NCI-H187 treated with DMSO at 0.1 percent for 48 hours (cell line): ENCODE data around the gene ITGB6.

Source experiments
- DNase-seq: peaks from one replicate; lab custom pipeline; 2025; lab: John Stamatoyannopoulos, UW

Gene ITGB6

DNA sequence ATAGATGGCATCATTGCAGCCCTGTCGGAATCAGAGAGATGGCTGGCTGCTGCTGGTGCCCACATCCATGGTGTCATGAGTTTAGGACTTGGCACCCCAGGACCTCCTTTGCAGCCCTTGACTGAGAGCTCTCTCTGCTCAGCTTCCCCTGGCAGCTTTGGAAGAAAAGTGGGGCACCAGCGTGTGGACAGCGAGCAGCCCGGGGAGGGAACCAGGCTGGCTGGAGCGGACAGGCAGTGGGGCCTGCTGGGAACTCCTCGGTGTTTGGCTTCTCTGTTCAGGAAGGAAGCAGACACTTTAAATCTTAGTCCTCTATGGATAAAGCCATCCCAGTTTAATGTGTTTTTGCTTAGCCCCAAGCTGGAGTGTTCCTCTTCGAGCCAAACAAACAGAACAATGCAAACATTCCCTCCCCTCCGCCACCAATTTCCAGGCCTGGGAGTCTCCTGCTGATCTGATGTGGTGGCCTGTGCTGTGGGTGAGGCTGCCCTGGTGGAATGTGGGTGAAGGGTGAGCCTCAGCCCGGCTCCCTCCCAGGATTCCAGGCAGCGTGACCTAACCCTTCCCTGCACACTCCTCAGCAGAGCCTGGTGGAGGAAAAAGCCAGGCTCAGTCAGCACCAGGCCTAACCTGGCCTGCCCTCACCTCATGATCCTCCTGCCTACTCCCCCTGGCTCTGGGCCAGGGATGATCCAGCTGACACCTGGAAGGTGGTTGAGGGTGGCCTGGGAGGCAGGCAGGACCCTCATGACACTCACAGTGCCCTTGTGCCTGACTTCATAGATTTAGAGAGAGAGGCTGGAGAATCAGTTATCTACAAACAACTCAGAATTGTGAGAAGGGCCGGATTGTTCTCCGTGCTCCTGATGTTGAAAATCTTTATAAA lies 21.6 kb upstream of the ITGB6 start:
- DNase-seq, result no peak

DNA sequence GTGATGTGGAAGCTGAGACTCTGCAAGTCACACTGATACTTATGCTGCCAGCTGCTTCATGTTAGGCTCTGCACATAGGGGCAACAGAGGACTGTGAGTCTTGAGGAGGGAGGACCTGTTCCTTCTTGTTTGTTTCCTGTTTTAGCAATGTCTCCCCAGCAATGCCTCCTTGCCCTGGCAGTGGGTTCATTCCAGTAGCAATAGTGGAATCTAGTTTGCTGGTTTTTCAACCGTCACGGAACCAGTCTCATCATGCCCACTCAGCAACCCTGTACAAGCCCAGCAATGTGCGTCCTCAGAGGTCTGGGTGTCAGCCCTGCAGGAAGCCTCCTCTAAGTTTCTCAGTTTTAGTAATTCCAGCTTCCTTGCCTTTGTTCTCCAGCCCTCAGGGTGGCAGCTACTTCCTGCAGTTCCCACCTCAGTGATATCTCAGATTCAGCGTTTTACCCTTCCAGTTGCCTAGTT lies 20.5 kb upstream of the ITGB6 start:
- DNase-seq, result no peak

DNA sequence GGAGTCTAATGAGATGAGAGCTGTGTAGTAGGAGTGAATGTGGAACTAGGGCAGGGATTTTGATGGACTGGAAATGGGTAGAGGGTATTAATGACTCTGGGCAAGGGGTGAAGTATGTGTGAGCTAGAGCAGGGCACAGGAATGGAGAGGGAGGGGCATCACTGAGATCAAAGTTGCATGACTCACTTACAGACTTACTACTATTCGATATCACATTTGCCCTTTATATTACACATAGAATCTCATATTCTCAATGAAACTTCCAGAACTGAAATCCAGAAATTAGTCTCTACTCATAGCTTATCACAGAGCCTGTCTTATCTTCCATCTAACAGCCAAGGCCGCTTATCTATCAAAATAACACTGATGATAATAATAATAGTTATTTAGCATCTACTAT lies 20.0 kb upstream of the ITGB6 start:
- no peak for DNase-seq

DNA sequence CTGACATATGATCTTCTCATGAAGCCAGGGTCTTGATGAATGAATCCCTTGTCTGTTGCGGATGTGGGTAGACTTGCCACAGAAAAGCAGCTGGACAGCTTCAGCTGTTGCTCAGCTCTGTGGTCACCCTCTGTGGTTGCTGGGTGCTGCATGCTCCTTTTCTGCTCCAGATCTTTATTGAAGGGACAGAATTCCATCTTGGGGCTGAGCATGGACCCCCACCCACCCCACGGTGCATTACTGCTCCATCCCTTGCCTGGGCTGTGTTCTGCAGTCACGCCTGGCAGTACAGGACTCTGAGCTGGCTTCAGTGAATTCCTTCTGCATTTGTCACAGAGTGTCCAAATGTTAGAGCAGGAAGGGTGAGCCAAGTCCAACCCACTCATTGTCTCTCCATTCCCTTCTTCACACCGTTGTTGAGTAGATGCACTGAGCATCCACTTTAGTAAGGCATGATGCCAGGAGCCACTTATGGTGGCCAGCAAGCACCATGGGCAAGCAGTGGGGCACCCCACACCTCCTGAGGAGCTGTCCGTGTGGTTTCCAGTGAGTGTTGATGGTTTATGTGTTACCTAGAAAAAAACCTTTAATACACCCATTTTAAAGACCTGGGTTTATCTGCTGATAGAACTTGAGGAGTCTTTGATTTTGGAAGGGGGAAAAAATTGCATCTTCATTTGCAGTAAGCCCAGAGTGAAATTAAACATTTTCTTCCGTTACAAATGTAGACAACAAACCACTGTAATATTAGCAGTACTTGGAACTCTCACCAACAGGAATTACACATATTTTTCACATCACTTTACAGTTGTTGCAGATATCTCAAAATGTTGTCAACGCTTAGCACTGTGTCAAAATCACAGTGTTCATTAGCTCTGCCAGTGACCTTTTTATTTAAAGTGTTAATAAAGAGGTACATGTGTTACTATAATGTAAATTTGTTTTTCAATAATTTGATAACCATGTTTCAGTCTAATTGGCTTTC lies 14.7 kb upstream of the ITGB6 start:
- no peak for DNase-seq

DNA sequence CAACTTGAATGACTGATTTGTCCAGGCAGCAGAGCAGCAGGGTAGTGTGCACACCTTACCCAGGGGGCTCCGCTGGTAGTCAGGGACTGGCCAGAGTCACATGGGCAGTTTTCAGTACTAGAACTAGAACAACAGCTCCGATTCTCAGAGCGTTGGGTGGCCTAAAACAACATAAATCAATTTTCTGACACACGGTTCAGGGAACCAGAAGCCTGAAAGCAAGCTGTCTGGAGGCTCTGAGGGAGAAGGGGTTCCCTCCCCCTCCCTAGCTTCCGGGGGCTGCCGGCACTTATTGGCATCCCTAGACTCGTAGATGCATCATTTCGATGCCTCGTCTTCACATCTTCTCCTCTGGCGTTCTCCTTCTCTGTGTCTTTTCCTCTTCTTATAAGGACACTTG lies 13.4 kb upstream of the ITGB6 start:
- DNase-seq, result no peak

DNA sequence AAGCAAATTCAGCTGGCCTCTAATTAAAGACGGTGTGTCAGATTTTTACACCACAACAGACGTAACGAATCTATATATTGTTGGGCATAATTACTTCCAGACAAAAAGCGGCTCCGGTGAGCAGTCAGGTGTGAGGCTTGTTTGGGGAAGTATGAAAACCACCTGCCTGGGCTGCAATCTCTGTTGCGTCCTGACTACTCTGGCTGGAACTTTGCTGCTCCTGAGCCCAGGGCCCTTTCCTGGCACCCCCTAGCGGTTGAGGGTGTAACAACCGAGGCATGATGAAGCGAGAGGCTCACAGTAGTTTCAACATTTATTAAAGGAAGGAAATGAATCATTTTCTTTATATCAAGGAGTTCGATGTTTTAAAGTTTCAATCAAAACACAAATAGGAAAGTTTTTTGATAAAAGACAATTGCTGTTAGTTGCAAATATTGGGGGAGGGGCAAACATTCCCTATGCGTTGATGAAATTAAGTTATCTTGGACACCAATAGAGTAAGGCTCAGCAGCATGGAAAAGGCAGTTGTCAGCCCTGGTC lies 10.6 kb upstream of the ITGB6 start:
- no peak for DNase-seq

DNA sequence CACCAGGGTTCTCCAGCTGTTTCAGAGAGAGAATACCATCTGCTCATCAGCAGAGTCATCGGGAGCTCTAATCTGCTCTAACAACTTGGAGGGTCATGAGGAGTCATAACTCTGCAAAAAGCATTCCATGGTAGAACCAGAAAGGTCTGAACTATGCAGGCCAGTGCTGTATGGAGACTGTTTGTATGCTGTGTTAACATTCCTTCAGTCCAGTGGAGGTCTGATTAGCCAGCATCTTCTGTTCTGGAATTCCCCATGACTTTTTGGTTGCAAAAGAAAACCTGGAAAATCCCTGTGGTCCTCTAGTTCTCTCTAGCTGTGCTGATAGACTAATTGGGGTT lies 9.4 kb upstream of the ITGB6 start:
- DNase-seq, result no peak

DNA sequence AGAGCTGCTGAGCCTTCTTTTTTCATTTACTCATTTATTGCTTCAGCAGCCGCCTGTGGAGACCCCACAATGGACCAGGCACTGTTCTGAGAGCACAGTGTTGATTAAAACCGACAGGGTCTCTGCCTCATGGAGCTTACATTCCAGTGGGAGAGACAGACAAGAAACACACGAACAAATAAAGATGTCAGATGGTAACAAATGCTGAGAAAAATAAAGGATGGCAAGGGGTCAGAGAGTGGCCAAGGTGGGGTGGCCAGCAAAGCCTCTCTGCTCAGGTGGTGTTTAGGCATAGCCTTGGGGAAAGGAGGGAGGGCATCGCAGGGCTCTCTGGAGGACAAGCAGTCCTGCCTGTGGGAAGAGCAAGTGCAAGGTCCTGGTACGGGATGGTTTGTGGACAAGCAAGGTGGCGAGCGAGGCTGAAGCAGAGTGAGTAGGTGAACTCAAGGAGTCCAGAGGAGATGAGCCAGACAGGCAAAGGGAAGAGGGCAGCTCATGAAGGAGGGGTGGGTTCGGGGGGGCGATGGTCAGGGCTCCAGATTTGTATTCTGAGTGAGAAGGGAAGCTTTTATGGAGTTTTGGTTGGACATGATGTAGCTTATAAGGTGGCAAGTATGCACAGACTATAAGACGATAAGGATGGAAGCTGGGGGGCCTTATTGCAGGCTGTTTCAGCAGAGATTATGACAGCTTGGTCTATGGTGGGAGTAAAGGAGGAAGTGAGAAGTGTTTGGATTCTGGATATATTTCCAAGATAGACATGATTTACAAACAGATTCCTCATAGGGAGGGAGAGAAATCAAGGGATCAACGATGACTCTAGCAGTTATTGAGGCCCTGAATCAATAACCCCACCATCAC lies 8.8 kb upstream of the ITGB6 start:
- no peak for DNase-seq

DNA sequence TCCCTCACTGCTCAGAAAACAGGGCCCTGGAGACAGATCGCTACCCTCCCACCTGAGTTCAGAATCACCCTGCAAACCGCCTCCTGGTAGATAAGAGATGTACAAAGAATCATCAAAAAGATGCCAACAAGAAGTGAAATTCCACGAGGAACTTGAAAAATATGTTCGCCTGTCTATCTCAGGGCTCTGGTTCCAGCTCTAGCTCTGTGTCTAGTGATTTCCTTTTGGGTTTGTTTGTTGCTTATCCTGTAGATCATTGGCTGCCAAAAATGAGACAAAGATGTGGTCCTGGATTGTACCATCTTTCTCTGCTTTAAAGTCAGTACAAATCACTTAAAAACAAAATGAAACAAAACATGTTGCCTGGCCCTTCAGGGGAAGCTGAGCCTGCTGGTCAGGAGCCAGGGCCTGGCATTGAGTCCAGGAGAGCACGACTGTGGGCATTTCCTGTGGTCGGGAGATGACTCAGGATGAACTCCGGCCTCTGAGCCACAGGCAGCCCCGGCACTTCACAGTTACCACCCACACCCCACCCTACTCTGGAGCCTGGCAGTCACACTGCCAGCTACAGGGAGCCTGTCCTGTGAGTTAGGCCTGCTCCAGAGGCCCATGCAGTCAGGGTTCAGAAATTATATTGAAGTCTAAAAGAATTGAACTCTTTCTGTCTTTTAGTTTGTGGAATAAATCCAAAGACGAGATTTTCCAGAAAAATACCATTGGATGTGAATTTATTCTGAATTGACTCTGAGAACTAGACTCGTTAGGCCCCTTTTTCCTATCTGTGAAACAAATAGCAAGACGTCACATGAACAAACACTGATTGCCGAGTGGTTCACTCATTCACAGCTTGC lies 8.0 kb upstream of the ITGB6 start:
- DNase-seq, result no peak

DNA sequence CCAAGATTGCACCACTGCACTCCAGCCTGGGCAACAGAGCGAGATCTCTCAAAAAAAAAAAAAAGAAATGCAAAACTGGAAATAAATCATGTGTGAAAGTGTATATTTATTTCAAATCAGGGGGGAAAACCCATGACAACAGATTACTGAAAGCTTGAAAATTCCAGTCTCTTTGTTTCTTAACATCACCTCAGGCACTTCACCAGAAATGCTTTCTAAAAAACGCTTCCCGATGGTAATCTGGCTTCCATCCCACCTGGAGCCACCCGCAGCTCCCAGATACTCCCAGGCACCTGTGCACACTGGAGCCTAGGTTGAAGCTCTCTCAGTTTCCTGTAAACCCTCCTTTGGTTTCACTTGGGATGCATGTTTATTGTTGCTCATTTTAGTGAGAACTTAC lies 7.2 kb upstream of the ITGB6 start:
- no peak for DNase-seq

DNA sequence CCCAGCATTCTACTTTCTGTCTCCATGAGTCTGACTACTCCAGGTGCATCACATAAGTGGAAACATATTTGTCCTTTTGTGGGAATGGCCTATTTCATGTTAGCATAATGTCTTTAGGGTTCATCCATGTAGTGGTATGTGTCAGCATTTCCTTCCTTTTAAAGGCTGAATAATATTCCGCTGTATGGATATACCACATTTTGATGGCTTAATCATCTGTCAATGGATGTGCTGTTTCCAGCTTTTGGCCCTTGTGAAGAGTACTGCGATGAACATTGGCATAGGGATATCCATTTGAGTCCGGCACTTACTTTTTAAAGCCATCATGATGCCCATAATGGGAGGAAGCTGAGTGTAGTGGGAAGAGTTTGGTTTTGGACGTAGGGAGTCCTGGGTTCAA lies 6.4 kb upstream of the ITGB6 start:
- DNase-seq, result no peak

DNA sequence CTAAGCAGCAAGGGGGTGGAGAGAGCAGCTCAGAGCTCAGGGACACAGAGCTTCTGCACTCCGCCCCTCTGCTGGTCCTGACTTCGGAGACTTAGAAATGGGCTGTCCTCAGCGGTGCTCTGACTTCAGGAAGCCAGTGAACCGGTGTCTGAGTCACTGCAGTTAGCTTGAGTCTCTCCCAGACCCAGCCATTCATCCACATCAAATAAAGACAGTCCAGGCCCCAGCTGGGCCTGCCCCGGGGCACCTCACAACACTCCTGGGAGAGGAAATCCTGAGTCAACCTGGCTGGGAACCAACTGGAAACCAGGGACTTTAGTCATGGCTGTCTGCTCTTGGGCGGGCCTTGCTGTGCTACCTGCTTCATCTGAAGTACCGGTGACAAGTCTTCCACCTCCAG lies 5.4 kb upstream of the ITGB6 start:
- DNase-seq, result no peak

DNA sequence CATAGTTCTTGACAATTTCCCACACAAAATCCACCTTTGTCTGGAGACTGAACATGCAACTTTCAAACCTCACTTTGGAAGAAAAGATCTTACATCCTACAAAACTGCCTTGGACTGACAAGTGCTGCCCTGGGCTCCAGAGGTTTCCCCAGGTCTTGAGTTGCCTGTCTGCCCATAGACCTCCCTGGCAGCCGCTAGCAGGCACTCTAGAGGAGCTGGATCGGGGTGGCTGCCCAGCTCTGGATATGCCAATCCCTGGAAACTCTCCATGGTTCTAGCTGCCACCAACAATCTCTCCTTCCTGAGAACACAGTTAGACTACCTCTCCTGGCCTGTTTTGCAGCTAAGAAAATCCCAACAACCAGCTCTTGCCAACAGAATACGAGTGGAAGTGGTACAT lies 3.4 kb upstream of the ITGB6 start:
- no peak for DNase-seq

DNA sequence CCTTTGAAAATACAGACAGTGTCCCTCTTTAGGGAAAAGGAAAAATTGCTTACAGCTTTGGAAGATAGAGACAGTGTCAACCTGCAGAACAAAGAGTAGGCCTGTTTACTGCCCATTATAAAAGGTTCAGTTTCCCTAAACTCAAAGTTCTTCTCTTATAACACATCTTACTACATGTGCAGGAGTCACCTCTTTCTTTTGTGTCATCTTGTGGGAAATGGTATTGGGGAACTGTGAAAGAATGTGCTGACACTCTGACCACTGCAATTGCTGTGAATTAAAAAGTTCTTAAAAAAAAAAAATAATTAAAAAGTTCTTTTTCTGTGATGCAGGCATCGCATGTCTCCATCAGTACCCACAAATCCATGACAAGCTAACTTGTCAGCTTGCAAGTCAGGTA lies 2.9 kb upstream of the ITGB6 start:
- DNase-seq, result no peak

DNA sequence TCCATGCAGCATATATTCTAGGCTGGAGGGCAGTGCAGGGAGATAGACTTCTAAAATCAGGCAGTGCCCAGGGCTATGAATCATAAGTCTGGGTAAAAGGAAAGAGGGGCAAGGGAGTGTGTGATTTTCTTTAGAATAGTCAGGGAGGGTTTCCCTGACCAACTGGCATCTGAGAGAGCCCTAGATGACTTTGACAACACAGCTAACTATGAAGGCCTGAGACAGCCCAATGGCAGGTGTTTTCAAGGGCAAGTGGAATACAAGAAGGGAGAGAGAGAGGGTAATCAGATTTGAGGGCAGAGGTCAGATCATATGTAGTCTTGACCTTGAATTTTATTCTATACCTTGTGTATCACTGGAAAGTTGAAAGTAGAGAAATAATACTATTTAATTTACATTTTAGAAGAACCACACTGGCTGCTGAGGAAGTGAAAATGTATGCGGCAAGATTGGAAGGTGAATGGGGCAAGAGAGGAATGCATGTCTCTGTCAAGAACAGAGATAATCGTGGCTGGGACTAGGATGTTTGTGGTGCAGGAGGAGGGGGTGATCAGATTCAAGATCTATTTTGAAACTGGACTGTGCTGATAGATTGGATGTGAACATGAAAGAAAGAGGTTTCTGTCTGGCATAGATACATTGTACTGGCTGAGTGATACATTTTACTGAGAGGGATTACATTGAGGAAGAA lies 1.9 kb upstream of the ITGB6 start:
- DNase-seq, result no peak

DNA sequence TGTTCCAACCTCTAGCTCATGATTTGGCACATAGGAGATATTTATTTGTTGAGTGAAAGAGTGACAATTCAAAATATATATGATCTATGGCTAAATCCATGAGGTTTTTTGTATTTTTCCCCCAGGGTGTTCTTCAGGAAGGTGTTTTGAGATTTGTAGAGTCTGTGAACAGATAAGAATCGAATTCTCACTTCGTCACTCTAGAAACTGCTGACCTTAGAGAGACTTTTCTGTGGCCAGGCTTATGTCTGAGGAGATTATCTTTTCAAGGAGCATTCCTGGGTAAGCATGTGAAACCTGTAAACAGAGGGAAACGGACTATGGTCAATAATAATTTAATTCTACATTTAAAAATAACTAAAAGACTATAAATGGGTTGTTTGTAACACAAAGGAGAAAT lies 849 bp upstream of the ITGB6 start:
- no peak for DNase-seq

DNA sequence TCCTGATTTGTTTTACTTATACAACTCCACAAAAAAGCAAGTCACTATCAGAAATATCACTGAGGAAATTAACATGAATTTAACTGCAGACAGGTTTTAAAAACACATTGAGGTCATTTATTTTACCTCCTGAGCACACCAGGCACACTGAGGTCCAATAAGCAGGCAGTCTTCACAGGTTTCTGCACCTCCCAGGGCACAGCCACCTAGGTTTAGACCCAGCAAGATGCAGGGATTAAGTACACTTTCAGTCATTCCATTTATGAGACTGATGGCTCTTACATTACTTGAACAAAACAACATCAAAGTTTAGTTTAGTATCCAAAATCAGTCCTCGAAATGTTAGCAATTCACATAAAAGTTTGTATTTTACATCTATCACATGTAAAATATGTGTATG lies 1.0 kb downstream of the ITGB6 start:
- no peak for DNase-seq

DNA sequence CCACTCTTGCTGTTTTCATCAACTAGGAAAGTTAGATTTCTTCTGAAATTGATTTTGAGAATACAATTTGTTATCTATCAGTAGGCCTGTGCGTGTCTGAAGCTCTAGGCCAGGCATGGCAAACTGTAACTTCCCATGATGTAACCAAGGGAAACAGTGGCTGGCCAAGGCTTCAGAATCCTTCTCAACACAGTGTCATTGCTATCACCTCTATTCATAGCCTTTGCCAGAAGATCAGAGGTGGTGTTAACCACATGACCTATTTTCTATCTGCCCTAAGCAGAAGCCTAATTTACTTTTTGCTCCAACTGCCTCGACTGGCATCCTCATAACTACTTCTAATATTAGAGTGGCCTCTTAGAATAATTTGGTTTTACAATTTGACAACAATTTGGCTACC lies 2.5 kb downstream of the ITGB6 start:
- DNase-seq, result no peak

DNA sequence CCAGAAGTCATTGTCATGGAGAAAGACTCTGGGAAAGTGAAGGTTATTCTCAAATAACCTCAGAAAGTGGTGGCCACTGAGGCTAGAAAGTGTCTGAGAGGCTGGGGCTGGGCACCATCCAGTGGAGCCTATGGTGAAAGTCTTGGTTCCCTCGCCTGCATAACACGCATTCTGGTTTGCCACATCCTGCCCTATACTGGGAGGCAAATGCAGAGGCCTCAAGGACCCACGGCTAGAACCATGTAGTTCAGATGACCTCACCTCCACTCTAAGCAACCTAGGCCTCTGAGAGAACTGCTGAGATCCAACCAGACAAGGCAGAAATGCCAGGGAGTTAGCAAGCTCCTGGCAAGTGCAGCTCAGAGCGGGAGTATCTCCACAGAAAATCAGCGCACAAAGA lies 5.1 kb downstream of the ITGB6 start:
- DNase-seq, result no peak

DNA sequence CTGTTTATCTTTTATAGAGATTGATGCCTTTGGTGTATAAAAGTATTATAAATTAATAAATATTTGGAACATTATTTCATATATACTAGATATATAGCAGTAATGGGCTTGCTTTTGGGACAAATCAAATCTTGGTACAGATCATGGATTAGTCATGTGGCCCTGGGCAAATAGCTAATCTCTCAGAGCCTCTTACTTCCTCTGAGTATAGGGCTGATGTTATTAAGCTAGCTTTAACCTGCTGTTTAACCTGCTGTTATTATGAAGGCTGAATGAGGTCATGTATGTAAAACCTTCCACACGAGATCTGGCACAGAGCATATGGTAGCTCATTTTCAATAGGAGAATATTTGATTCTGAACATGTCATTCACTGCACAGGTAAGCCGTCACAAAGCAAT lies 5.7 kb downstream of the ITGB6 start:
- DNase-seq, result no peak
